HepG2 (cell line): ENCODE measurements around the gene LGI4. TPM values are rescaled to one million over a fixed set of nuclear protein-coding genes. Genes with fewer than 3 reads are reported as not detected.

Experiments used
- ARHGAP35 ChIP-seq: sonication (generic); formaldehyde crosslinking; IDR thresholded peaks from 2 replicates; pipeline ENCODE4 v1.9.0; 2022; ENCODE audit warnings: mild to moderate bottlenecking, inconsistent platforms, moderate library complexity, missing genetic modification reagents, borderline replicate concordance
- ARNTL ChIP-seq: sonication (generic); formaldehyde crosslinking; IDR thresholded peaks from 2 replicates; pipeline ENCODE4 v1.4.0; 2020; ENCODE audit warnings: mild to moderate bottlenecking, missing genetic modification reagents
- IKZF5 ChIP-seq: IDR thresholded peaks from 2 replicates; pipeline ENCODE4 v1.6.1; 2018; ENCODE audit warnings: missing genetic modification reagents, mild to moderate bottlenecking, missing compliant biosample characterization
- MED1 ChIP-seq: sonication (generic); formaldehyde crosslinking; IDR thresholded peaks from 2 replicates; pipeline ENCODE4 v1.4.0; 2020; ENCODE audit warnings: missing genetic modification reagents
- MXI1 ChIP-seq: IDR thresholded peaks from 3 replicates; pipeline ENCODE4 v1.6.1; 2012; ENCODE audit warnings: low read depth, low read length, inconsistent platforms, borderline replicate concordance
- POLR2AphosphoS5 ChIP-seq: IDR thresholded peaks from 2 replicates; pipeline ENCODE4 v1.6.1; 2012; ENCODE audit warnings: low read depth, low read length
- RARA ChIP-seq: IDR thresholded peaks from 2 replicates; pipeline ENCODE4 v1.6.1; 2016; ENCODE audit warnings: missing genetic modification reagents, missing compliant biosample characterization
- SNAPC2 ChIP-seq: sonication (generic); formaldehyde crosslinking; IDR thresholded peaks from 2 replicates; pipeline ENCODE4 v1.8.1; 2022; ENCODE audit warnings: mild to moderate bottlenecking, missing genetic modification reagents
- STAT5B ChIP-seq: sonication (generic); formaldehyde crosslinking; IDR thresholded peaks from 2 replicates; pipeline ENCODE4 v1.4.0; 2020; ENCODE audit warnings: missing genetic modification reagents
- TARDBP ChIP-seq: sonication (generic); formaldehyde crosslinking; IDR thresholded peaks from 2 replicates; pipeline ENCODE4 v1.8.0; 2022; ENCODE audit warnings: mild to moderate bottlenecking, missing genetic modification reagents
- ZNF101 ChIP-seq: sonication (generic); formaldehyde crosslinking; IDR thresholded peaks from 2 replicates; pipeline ENCODE4 v1.4.0; 2020; ENCODE audit warnings: mild to moderate bottlenecking, low read depth, missing genetic modification reagents, borderline replicate concordance
- ZNF124 ChIP-seq: sonication (generic); formaldehyde crosslinking; IDR thresholded peaks from 2 replicates; pipeline ENCODE4 v1.4.0; 2020; ENCODE audit warnings: missing genetic modification reagents
- ZNF232 ChIP-seq: sonication (generic); formaldehyde crosslinking; IDR thresholded peaks from 2 replicates; pipeline ENCODE4 v1.4.0; 2020; ENCODE audit warnings: missing genetic modification reagents, borderline replicate concordance
- ZNF275 ChIP-seq: sonication (generic); formaldehyde crosslinking; IDR thresholded peaks from 2 replicates; pipeline ENCODE4 v1.8.0; 2022; ENCODE audit warnings: missing genetic modification reagents, mild to moderate bottlenecking, inconsistent platforms, borderline replicate concordance
- ZNF33B ChIP-seq: sonication (generic); formaldehyde crosslinking; IDR thresholded peaks from 2 replicates; pipeline ENCODE4 v1.5.1; 2020; ENCODE audit warnings: mild to moderate bottlenecking, missing genetic modification reagents
- ZNF816 ChIP-seq: sonication (generic); formaldehyde crosslinking; IDR thresholded peaks from 2 replicates; pipeline ENCODE4 v1.8.0; 2022; ENCODE audit warnings: missing genetic modification reagents, mild to moderate bottlenecking, borderline replicate concordance
- polyA plus RNA-seq, 8 experiments: library from polyadenylated mRNA; depleted of rRNA in 3 of 8; stranded (reverse) in 7 of 8; unstranded in 1 of 8; fragments of >200 nt; fragmentation: Illumina TruSeq in 4 of 8; extraction: Trizol in 4 of 8; gene quantifications; 2 replicates each; pipeline versions ENCODE4 v1.2.1 to v1.2.3, GENCODE V29; 2011 to 2016; ENCODE audit warnings: low read depth in 4 of 8, missing spikeins in 1 of 8, mixed read lengths in 1 of 8; ENCODE audit not compliant: insufficient read depth in 1 of 8
- total RNA-seq, 5 experiments: library from RNA; depleted of rRNA; stranded (reverse); fragments of >200 nt; fragmentation: Illumina TruSeq; extraction: Trizol; gene quantifications; 2 replicates each; pipeline ENCODE4 v1.2.3, GENCODE V29; 2016; ENCODE audit warnings: low read depth in 1 of 5
- TF ChIP-seq, protein P1 (sequence below): sonication (generic); formaldehyde crosslinking; IDR thresholded peaks from 2 replicates; pipeline ENCODE4 v1.4.0; 2020; ENCODE audit warnings: missing genetic modification reagents
- TF ChIP-seq, protein P2 (sequence below): sonication (generic); formaldehyde crosslinking; IDR thresholded peaks from 2 replicates; pipeline ENCODE4 v1.4.0; 2020; ENCODE audit warnings: missing genetic modification reagents, borderline replicate concordance
- TF ChIP-seq, protein P3 (sequence below): sonication (generic); formaldehyde crosslinking; IDR thresholded peaks from 2 replicates; pipeline ENCODE4 v1.8.1; 2023; ENCODE audit warnings: mild to moderate bottlenecking, missing genetic modification reagents

The LGI4 gene
- total and polyA plus RNA-seq, 2 of the 13 experiments (the other 11 are each of a cell fraction or from before 2014, with no cell fraction given) = 2.8 TPM; not detected in 1

DNA sequence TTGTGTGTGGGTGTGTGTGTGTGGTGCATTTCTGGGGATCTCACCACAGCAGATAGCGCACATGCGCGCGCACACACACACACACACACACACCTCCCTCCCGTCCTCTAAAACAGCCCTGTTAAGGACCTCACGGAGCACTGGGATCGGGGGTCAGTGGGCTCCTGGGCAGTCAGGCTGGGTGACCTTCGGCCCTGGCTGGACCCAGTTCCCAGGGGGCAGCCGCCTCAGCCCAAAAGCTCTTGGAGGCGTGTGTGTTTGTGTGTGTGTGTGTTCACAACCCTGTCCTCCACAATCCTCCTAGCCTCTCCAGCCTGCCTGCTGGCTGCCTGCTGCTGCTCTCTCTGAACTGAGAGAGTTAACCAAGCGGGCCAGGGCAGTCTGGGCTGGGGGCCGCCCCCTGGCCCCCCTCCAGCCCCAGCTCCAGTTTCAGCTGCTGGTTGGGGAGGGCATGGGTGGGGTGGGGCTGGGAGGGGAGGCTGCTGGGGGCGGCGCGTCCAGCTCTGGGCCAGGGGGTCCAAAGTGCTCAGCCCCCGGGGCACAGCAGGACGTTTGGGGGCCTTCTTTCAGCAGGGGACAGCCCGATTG, 3.5 kb upstream of the LGI4 start, which contains the start of gene FXYD1 (continued):
- TF ChIP-seq, protein P1, sequence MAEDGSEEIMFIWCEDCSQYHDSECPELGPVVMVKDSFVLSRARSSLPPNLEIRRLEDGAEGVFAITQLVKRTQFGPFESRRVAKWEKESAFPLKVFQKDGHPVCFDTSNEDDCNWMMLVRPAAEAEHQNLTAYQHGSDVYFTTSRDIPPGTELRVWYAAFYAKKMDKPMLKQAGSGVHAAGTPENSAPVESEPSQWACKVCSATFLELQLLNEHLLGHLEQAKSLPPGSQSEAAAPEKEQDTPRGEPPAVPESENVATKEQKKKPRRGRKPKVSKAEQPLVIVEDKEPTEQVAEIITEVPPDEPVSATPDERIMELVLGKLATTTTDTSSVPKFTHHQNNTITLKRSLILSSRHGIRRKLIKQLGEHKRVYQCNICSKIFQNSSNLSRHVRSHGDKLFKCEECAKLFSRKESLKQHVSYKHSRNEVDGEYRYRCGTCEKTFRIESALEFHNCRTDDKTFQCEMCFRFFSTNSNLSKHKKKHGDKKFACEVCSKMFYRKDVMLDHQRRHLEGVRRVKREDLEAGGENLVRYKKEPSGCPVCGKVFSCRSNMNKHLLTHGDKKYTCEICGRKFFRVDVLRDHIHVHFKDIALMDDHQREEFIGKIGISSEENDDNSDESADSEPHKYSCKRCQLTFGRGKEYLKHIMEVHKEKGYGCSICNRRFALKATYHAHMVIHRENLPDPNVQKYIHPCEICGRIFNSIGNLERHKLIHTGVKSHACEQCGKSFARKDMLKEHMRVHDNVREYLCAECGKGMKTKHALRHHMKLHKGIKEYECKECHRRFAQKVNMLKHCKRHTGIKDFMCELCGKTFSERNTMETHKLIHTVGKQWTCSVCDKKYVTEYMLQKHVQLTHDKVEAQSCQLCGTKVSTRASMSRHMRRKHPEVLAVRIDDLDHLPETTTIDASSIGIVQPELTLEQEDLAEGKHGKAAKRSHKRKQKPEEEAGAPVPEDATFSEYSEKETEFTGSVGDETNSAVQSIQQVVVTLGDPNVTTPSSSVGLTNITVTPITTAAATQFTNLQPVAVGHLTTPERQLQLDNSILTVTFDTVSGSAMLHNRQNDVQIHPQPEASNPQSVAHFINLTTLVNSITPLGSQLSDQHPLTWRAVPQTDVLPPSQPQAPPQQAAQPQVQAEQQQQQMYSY (CRISPR knock-in tag) = no peak
- TF ChIP-seq ZNF124 = no peak
- no peak for TF ChIP-seq ZNF33B (CRISPR knock-in tag)
- TF ChIP-seq ZNF232 (CRISPR knock-in tag) = peak; percentile 6; the same call in 1 of the 2 replicates
- TF ChIP-seq STAT5B (CRISPR knock-in tag) = no peak
- no peak for TF ChIP-seq ZNF275
- TF ChIP-seq MXI1 = no peak
- peak; percentile 50; the same call in 1 of the 2 replicates for TF ChIP-seq POLR2AphosphoS5
- no peak for TF ChIP-seq ZNF816 (CRISPR knock-in tag)
- TF ChIP-seq, protein P2, sequence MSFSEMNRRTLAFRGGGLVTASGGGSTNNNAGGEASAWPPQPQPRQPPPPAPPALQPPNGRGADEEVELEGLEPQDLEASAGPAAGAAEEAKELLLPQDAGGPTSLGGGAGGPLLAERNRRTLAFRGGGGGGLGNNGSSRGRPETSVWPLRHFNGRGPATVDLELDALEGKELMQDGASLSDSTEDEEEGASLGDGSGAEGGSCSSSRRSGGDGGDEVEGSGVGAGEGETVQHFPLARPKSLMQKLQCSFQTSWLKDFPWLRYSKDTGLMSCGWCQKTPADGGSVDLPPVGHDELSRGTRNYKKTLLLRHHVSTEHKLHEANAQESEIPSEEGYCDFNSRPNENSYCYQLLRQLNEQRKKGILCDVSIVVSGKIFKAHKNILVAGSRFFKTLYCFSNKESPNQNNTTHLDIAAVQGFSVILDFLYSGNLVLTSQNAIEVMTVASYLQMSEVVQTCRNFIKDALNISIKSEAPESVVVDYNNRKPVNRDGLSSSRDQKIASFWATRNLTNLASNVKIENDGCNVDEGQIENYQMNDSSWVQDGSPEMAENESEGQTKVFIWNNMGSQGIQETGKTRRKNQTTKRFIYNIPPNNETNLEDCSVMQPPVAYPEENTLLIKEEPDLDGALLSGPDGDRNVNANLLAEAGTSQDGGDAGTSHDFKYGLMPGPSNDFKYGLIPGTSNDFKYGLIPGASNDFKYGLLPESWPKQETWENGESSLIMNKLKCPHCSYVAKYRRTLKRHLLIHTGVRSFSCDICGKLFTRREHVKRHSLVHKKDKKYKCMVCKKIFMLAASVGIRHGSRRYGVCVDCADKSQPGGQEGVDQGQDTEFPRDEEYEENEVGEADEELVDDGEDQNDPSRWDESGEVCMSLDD (CRISPR knock-in tag) = no peak
- no peak; the same call in 1 of the 2 replicates for TF ChIP-seq ARNTL (CRISPR knock-in tag)
- TF ChIP-seq, protein P3, sequence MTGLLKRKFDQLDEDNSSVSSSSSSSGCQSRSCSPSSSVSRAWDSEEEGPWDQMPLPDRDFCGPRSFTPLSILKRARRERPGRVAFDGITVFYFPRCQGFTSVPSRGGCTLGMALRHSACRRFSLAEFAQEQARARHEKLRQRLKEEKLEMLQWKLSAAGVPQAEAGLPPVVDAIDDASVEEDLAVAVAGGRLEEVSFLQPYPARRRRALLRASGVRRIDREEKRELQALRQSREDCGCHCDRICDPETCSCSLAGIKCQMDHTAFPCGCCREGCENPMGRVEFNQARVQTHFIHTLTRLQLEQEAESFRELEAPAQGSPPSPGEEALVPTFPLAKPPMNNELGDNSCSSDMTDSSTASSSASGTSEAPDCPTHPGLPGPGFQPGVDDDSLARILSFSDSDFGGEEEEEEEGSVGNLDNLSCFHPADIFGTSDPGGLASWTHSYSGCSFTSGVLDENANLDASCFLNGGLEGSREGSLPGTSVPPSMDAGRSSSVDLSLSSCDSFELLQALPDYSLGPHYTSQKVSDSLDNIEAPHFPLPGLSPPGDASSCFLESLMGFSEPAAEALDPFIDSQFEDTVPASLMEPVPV (CRISPR knock-in tag) = no peak
- no peak for TF ChIP-seq RARA (CRISPR knock-in tag)
- TF ChIP-seq ARHGAP35 (CRISPR knock-in tag) = no peak
- TF ChIP-seq ZNF101 (CRISPR knock-in tag) = no peak
- TF ChIP-seq TARDBP (CRISPR knock-in tag) = 0 out of 2 replicates have a peak, but pooled peaks have one; percentile 6
- no peak for TF ChIP-seq SNAPC2
- no peak for TF ChIP-seq IKZF5 (CRISPR knock-in tag)
- TF ChIP-seq MED1 (CRISPR knock-in tag) = 0 out of 2 replicates have a peak, but pooled peaks have one; percentile 10
